Measurements from ENCODE around the gene RPL13. TPM values are rescaled to one million over a fixed set of nuclear protein-coding genes. Genes with fewer than 3 reads are reported as not detected.

The RPL13 gene
- total RNA-seq, 1 donor from 2014 or later: 1,914 TPM

GRCh38 chr16:89573826-89574680 lies 13.6 kb downstream of the RPL13 start:
- H3K36me3 Mint-ChIP-seq: no peaks in the 10 kb centered on the region
- no peaks in the 10 kb centered on the region for H3K9me3 ChIP-seq (ENCODE audit: low read depth)
- H3K4me1 ChIP-seq: peaks cover 4% of the 10 kb centered on the region
- H3K36me3 ChIP-seq: no peaks in the 10 kb centered on the region
- H3F3A ChIP-seq (ENCODE audit: low read depth): peaks cover 11% of the 10 kb centered on the region
- peak overlapping the region; percentile 87 for H3K4me2 ChIP-seq
- TF ChIP-seq EZH2phosphoT487 (IDR thresholded peaks at IDR 0.05): no peak
- TF ChIP-seq, protein P1, sequence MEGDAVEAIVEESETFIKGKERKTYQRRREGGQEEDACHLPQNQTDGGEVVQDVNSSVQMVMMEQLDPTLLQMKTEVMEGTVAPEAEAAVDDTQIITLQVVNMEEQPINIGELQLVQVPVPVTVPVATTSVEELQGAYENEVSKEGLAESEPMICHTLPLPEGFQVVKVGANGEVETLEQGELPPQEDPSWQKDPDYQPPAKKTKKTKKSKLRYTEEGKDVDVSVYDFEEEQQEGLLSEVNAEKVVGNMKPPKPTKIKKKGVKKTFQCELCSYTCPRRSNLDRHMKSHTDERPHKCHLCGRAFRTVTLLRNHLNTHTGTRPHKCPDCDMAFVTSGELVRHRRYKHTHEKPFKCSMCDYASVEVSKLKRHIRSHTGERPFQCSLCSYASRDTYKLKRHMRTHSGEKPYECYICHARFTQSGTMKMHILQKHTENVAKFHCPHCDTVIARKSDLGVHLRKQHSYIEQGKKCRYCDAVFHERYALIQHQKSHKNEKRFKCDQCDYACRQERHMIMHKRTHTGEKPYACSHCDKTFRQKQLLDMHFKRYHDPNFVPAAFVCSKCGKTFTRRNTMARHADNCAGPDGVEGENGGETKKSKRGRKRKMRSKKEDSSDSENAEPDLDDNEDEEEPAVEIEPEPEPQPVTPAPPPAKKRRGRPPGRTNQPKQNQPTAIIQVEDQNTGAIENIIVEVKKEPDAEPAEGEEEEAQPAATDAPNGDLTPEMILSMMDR (IDR thresholded peaks at IDR 0.05): no peak
- TF ChIP-seq EZH2 (IDR thresholded peaks at IDR 0.05): no peak
- H3K4me1 Mint-ChIP-seq: peaks cover 7% of the 10 kb centered on the region
- H2AFZ ChIP-seq (replicated peaks): no peak overlapping the region
- H3K4me3 Mint-ChIP-seq: peak overlapping the region; percentile 55
- no peak overlapping the region for H3K27ac ChIP-seq
- DNase-seq (ENCODE audit: low spot score): no peak
- H3K9ac ChIP-seq: no peak overlapping the region
- peaks cover 55% of the 10 kb centered on the region for H3K27me3 ChIP-seq
- H4K20me1 ChIP-seq (ENCODE audit: low read depth): no peaks in the 10 kb centered on the region
- no peak overlapping the region for H3K4me3 ChIP-seq
- peaks cover 43% of the 10 kb centered on the region for H3K27me3 Mint-ChIP-seq (ENCODE audit: insufficient read depth, low read depth)
- H3K79me2 ChIP-seq (ENCODE audit: low read depth): no peaks in the 10 kb centered on the region
- peaks cover 3% of the 10 kb centered on the region for H3K9me3 Mint-ChIP-seq
- no peak overlapping the region for H3K27ac Mint-ChIP-seq

GRCh38 chr16:89574681-89575246 lies 14.3 kb downstream of the RPL13 start:
- no peaks in the 10 kb centered on the region for H4K20me1 ChIP-seq (ENCODE audit: low read depth)
- H2AFZ ChIP-seq (replicated peaks): peak overlapping the region; percentile 80
- H3K9me3 ChIP-seq (ENCODE audit: low read depth): no peaks in the 10 kb centered on the region
- peaks cover 4% of the 10 kb centered on the region for H3K4me1 ChIP-seq
- TF ChIP-seq, protein P1 (IDR thresholded peaks at IDR 0.05): peak; percentile 75
- peak; percentile 84 for TF ChIP-seq EZH2phosphoT487 (IDR thresholded peaks at IDR 0.05)
- peak; percentile 76 for TF ChIP-seq EZH2 (IDR thresholded peaks at IDR 0.05)
- no peaks in the 10 kb centered on the region for H3K36me3 ChIP-seq
- no peak overlapping the region for H3K27ac ChIP-seq
- Mint-ChIP-seq H3K36me3 (no peaks in the 10 kb centered on the region), H3K27me3 (ENCODE audit: insufficient read depth, low read depth) (peaks cover 43% of the 10 kb centered on the region), H3K9me3 (peaks cover 3% of the 10 kb centered on the region), H3K4me3 (peak overlapping the region; percentile 70), H3K4me1 (peaks cover 7% of the 10 kb centered on the region), H3K27ac (no peak overlapping the region)
- H3K4me3 ChIP-seq: peak overlapping the region; percentile 44
- H3K9ac ChIP-seq: no peak overlapping the region
- H3K4me2 ChIP-seq: peak overlapping the region; percentile 87
- H3K79me2 ChIP-seq (ENCODE audit: low read depth): no peaks in the 10 kb centered on the region
- peak; percentile 93 for DNase-seq (ENCODE audit: low spot score)
- H3K27me3 ChIP-seq: peaks cover 55% of the 10 kb centered on the region
- peaks cover 11% of the 10 kb centered on the region for H3F3A ChIP-seq (ENCODE audit: low read depth)

GRCh38 chr16:89575247-89576152 lies 15.0 kb downstream of the RPL13 start, which contains the start of gene CPNE7:
CPNE7 (plus strand) TSS chr16:89575758; CDS start chr16:89575898, 140 bp downstream.
- Histone ChIP-seq H3K79me2 (ENCODE audit: low read depth) (no peaks in the 10 kb centered on the region), H3K4me1 (peaks cover 4% of the 10 kb centered on the region), H3K27ac (no peak within 1 kb of the TSS), H2AFZ (replicated peaks) (peak within 1 kb of the TSS; percentile 80), H3F3A (ENCODE audit: low read depth) (peaks cover 11% of the 10 kb centered on the region), H4K20me1 (ENCODE audit: low read depth) (no peaks in the 10 kb centered on the region), H3K4me3 (peak within 1 kb of the TSS; percentile 47), H3K36me3 (no peaks in the 10 kb centered on the region), H3K9ac (no peak within 1 kb of the TSS), H3K27me3 (peaks cover 55% of the 10 kb centered on the region), H3K4me2 (peak within 1 kb of the TSS; percentile 87), H3K9me3 (ENCODE audit: low read depth) (no peaks in the 10 kb centered on the region)
- TF ChIP-seq EZH2phosphoT487 (IDR thresholded peaks at IDR 0.05) (peak; percentile 88), EZH2 (IDR thresholded peaks at IDR 0.05) (peak; percentile 82)
- TF ChIP-seq, protein P1 (IDR thresholded peaks at IDR 0.05): no peak
- H3K4me1 Mint-ChIP-seq: peaks cover 7% of the 10 kb centered on the region
- peak within 1 kb of the TSS; percentile 70 for H3K4me3 Mint-ChIP-seq
- H3K27me3 Mint-ChIP-seq (ENCODE audit: insufficient read depth, low read depth): peaks cover 43% of the 10 kb centered on the region
- no peak within 1 kb of the TSS for H3K27ac Mint-ChIP-seq
- H3K36me3 Mint-ChIP-seq: no peaks in the 10 kb centered on the region
- peaks cover 3% of the 10 kb centered on the region for H3K9me3 Mint-ChIP-seq
- DNase-seq (ENCODE audit: low spot score): peak; percentile 60

Data from neural progenitor cell (in vitro differentiated cells).